ENCODE measurements around the gene ARID1A. TPM values are rescaled to one million over a fixed set of nuclear protein-coding genes. Genes with fewer than 3 reads are reported as not detected.

The ARID1A gene
- total RNA-seq, 2 experiments from 2014 or later: 122 to 123 TPM

GRCh38 chr1:26729633-26730032 lies 33.8 kb downstream of the ARID1A start:
- ChIA-PET POLR2A (interaction anchor here (0.6 to 3.0 kb wide), 2 partner anchors 32 to 480 kb away, joined by 4 to 11 read pairs; no protein-coding TSS in a partner anchor), CTCF (interaction anchor here (1.5 to 3.5 kb wide), 4 partner anchors 31 to 128 kb away, joined by 4 to 20 read pairs (median 8); partner anchors contain the start of gene PIGV)
- H3K27ac Mint-ChIP-seq: no peak overlapping the region
- no peak overlapping the region for H3K4me3 Mint-ChIP-seq
- peaks cover 60% of the 10 kb centered on the region for H3K36me3 Mint-ChIP-seq (ENCODE audit: low read depth)
- DNase-seq (no peak), ATAC-seq (no peak)
- H3K27me3 Mint-ChIP-seq (ENCODE audit: low read depth): no peaks in the 10 kb centered on the region
- H3K4me1 Mint-ChIP-seq (ENCODE audit: low read depth): peaks cover 72% of the 10 kb centered on the region
- no peaks in the 10 kb centered on the region for H3K9me3 Mint-ChIP-seq (ENCODE audit: insufficient read depth)

- ATAC-seq: no peak
- H3K4me1 Mint-ChIP-seq (ENCODE audit: low read depth): peaks cover 68% of the 10 kb centered on the region
- no peak overlapping the region for H3K4me3 Mint-ChIP-seq
- no peak for DNase-seq
- peaks cover 64% of the 10 kb centered on the region for H3K36me3 Mint-ChIP-seq (ENCODE audit: low read depth)
- ChIA-PET POLR2A (interaction anchor here (0.6 kb wide), 1 partner anchor 13 kb away, joined by 3 read pairs; no protein-coding TSS in a partner anchor), CTCF (interaction anchor here (1.2 to 1.3 kb wide), 2 partner anchors 17 to 58 kb away, joined by 3 to 7 read pairs; no protein-coding TSS in a partner anchor)
- H3K27me3 Mint-ChIP-seq (ENCODE audit: low read depth): no peaks in the 10 kb centered on the region
- no peaks in the 10 kb centered on the region for H3K9me3 Mint-ChIP-seq (ENCODE audit: insufficient read depth)
- H3K27ac Mint-ChIP-seq: peak overlapping the region; percentile 31
Measured at GRCh38 chr1:26730695-26731094, 34.9 kb downstream of the ARID1A start.

GRCh38 chr1:26731233-26731902 lies 35.6 kb downstream of the ARID1A start:
- no peaks in the 10 kb centered on the region for H3K9me3 Mint-ChIP-seq (ENCODE audit: insufficient read depth)
- H3K27ac Mint-ChIP-seq: peak overlapping the region; percentile 31
- H3K36me3 Mint-ChIP-seq (ENCODE audit: low read depth): peaks cover 63% of the 10 kb centered on the region
- H3K4me3 Mint-ChIP-seq: no peak overlapping the region
- POLR2A ChIA-PET: interaction anchor here (0.6 to 1.8 kb wide), 2 partner anchors 13 to 29 kb away, joined by 3 to 6 read pairs; no protein-coding TSS in a partner anchor
- no peak for ATAC-seq
- peaks cover 64% of the 10 kb centered on the region for H3K4me1 Mint-ChIP-seq (ENCODE audit: low read depth)
- CTCF ChIA-PET: interaction anchor here (1.2 to 1.4 kb wide), 3 partner anchors 13 to 57 kb away, joined by 3 to 7 read pairs (median 3); no protein-coding TSS in a partner anchor
- H3K27me3 Mint-ChIP-seq (ENCODE audit: low read depth): no peaks in the 10 kb centered on the region
- DNase-seq: no peak

DNA sequence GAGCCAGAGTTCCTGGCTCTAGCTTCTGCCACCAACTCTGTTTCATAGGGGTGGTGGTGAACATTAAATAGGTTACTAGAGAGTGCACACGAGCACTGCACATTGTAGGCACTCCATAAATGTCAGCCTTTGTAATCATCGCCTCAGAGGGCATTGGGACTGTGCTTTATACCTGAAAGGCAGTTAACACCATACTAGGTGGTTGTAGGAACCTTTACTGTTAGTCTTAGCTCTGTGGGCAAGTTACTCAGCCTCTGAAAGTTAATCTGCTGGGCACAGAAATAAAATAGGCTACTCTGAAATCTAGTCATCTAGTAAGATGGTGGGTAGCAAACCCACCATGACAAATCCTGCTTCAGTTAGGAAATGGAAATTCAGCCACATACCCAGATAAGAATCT lies 37.6 kb downstream of the ARID1A start:
- Mint-ChIP-seq H3K9me3 (ENCODE audit: insufficient read depth) (no peaks in the 10 kb centered on the region), H3K36me3 (ENCODE audit: low read depth) (peaks cover 62% of the 10 kb centered on the region)
- ATAC-seq: no peak

DNA sequence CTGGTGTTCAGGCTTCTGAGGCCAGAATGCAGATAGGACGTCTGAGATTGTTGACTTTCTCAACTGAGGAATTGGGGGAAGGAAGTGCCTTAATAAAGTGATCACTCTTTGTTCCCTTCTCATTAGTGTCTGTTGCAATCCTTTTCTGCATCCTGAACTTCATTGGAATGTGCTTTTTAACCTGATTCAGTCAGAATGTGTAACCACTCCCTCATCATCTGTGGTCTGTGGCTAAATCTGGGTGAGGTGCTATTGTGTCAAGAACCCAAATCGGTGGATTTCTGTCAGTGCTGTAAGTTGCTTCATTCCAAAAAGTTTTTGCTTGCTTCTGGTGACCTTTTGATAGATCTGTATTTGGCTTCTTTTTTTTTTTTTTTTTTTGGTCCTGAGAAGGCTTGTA lies 38.2 kb downstream of the ARID1A start:
- H3K27me3 Mint-ChIP-seq (ENCODE audit: low read depth): no peaks in the 10 kb centered on the region
- H3K9me3 Mint-ChIP-seq (ENCODE audit: insufficient read depth): no peaks in the 10 kb centered on the region
- peaks cover 62% of the 10 kb centered on the region for H3K36me3 Mint-ChIP-seq (ENCODE audit: low read depth)
- peak; percentile 62 for ATAC-seq
- H3K27ac Mint-ChIP-seq: peak overlapping the region; percentile 71
- ChIA-PET CTCF (interaction anchor here (1.1 to 1.2 kb wide), 2 partner anchors 12 to 56 kb away, joined by 3 read pairs; no protein-coding TSS in a partner anchor), POLR2A (no interaction called here)
- peak; percentile 54 for DNase-seq
- H3K4me3 Mint-ChIP-seq: no peak overlapping the region
- H3K4me1 Mint-ChIP-seq (ENCODE audit: low read depth): peaks cover 60% of the 10 kb centered on the region

More for the DNA sequence above, 37.6 kb downstream of the ARID1A start:
- ChIA-PET CTCF (interaction anchor here (1.1 to 1.2 kb wide), 3 partner anchors 9 to 57 kb away, joined by 3 read pairs; no protein-coding TSS in a partner anchor), POLR2A (interaction anchor here (1.8 kb wide), 1 partner anchor 31 kb away, joined by 6 read pairs; no protein-coding TSS in a partner anchor)
- no peak for DNase-seq
- Mint-ChIP-seq H3K4me1 (ENCODE audit: low read depth) (peaks cover 58% of the 10 kb centered on the region), H3K27me3 (ENCODE audit: low read depth) (no peaks in the 10 kb centered on the region), H3K4me3 (no peak overlapping the region), H3K27ac (no peak overlapping the region)

GRCh38 chr1:26734501-26735058 lies 38.8 kb downstream of the ARID1A start:
- H3K36me3 Mint-ChIP-seq (ENCODE audit: low read depth): peaks cover 66% of the 10 kb centered on the region

GRCh38 chr1:26739329-26739914 lies 43.6 kb downstream of the ARID1A start:
- no peaks in the 10 kb centered on the region for H3K27me3 Mint-ChIP-seq (ENCODE audit: low read depth)
- ATAC-seq: peak; percentile 7
- no peaks in the 10 kb centered on the region for H3K9me3 Mint-ChIP-seq (ENCODE audit: insufficient read depth)
- ChIA-PET CTCF (interaction anchor here (1.7 to 1.8 kb wide), 2 partner anchors 12 to 50 kb away, joined by 4 to 8 read pairs; no protein-coding TSS in a partner anchor), POLR2A (interaction anchor here (0.7 to 1.0 kb wide), 2 partner anchors 37 to 43 kb away, joined by 3 to 4 read pairs; no protein-coding TSS in a partner anchor)
- peaks cover 74% of the 10 kb centered on the region for H3K4me1 Mint-ChIP-seq (ENCODE audit: low read depth)
- peak overlapping the region; percentile 87 for H3K27ac Mint-ChIP-seq
- peaks cover 60% of the 10 kb centered on the region for H3K36me3 Mint-ChIP-seq (ENCODE audit: low read depth)
- H3K4me3 Mint-ChIP-seq: peak overlapping the region; percentile 24
- DNase-seq: no peak

More at GRCh38 chr1:26734501-26735058, 38.8 kb downstream of the ARID1A start:
- no peak for DNase-seq
- peaks cover 66% of the 10 kb centered on the region for H3K4me1 Mint-ChIP-seq (ENCODE audit: low read depth)
- ATAC-seq: no peak
- no peaks in the 10 kb centered on the region for H3K9me3 Mint-ChIP-seq (ENCODE audit: insufficient read depth)
- no peak overlapping the region for H3K27ac Mint-ChIP-seq
- H3K27me3 Mint-ChIP-seq (ENCODE audit: low read depth): no peaks in the 10 kb centered on the region
- POLR2A ChIA-PET: no interaction called here
- H3K4me3 Mint-ChIP-seq: no peak overlapping the region
- CTCF ChIA-PET: interaction anchor here (1.2 kb wide), 1 partner anchor 55 kb away, joined by 3 read pairs; no protein-coding TSS in a partner anchor

DNA sequence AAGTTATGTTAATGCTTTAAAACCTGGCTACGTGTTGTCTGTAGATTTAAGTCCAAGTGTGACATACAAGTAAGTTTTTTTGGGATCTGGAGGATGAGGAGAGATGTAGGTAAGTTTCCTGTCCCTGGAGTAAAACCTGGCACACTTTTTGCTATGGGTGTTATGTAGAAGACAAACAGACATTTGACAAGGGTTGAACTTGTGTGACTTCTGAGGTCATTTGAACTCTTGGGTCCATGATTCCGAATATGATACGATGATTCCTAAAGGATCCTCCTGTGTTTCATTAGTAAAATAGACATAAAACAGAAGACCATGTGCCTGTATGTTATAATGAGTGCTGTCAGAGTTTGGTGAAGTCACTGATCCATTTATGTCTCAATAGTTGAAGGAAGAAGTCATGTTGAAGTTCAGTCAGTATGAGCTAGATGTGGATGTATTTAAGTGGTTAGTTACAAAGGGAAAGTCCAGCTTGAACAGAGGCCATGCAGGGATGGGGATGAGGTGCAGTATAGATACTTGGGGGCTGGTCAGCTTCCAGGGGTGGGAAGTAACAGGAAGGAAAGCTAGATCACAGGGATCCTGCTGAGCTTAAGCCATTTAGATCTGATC lies 44.3 kb downstream of the ARID1A start:
- Mint-ChIP-seq H3K27me3 (ENCODE audit: low read depth) (no peaks in the 10 kb centered on the region), H3K4me3 (no peak overlapping the region), H3K9me3 (ENCODE audit: insufficient read depth) (no peaks in the 10 kb centered on the region), H3K36me3 (ENCODE audit: low read depth) (peaks cover 63% of the 10 kb centered on the region), H3K27ac (peak overlapping the region; percentile 47), H3K4me1 (ENCODE audit: low read depth) (peaks cover 77% of the 10 kb centered on the region)
- DNase-seq (no peak), ATAC-seq (no peak)
- ChIA-PET POLR2A (no interaction called here), CTCF (interaction anchor here (1.7 to 1.8 kb wide), 2 partner anchors 12 to 49 kb away, joined by 4 to 8 read pairs; no protein-coding TSS in a partner anchor)

DNA sequence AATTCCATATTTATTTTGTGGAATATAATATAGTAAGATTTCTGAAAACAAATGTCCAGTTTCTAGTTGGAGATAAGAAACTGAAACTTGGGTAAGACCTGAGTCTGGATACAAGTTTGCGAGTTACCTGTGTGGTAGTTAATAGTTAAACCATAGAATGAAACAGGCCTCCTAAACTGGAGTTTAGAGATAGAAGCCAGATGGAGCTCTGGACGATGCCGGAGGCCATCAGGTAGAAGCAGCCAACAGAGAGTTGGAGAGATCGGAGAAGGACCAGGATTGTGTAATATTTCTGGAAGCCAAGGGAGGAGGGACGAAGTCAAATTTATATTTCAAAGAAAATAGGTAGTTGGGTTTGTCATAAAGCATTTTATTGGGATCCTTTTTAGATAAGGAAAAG lies 45.1 kb downstream of the ARID1A start:
- DNase-seq (no peak), ATAC-seq (no peak)
- Mint-ChIP-seq H3K36me3 (ENCODE audit: low read depth) (peaks cover 65% of the 10 kb centered on the region), H3K27ac (peak overlapping the region; percentile 21), H3K4me3 (no peak overlapping the region), H3K4me1 (ENCODE audit: low read depth) (peaks cover 79% of the 10 kb centered on the region), H3K9me3 (ENCODE audit: insufficient read depth) (no peaks in the 10 kb centered on the region), H3K27me3 (ENCODE audit: low read depth) (no peaks in the 10 kb centered on the region)
- ChIA-PET CTCF (no interaction called here), POLR2A (interaction anchor here (1.5 to 7.4 kb wide), 3 partner anchors 12 to 46 kb away, joined by 4 to 57 read pairs (median 53); partner anchors contain the start of genes ARID1A and PIGV)

GRCh38 chr1:26743426-26744059 lies 47.7 kb downstream of the ARID1A start:
- no peak for DNase-seq
- Mint-ChIP-seq H3K27me3 (ENCODE audit: low read depth) (no peaks in the 10 kb centered on the region), H3K4me3 (peak overlapping the region; percentile 71), H3K4me1 (ENCODE audit: low read depth) (peaks cover 88% of the 10 kb centered on the region), H3K9me3 (ENCODE audit: insufficient read depth) (no peaks in the 10 kb centered on the region), H3K27ac (peak overlapping the region; percentile 97), H3K36me3 (ENCODE audit: low read depth) (peaks cover 82% of the 10 kb centered on the region)
- no peak for ATAC-seq
- POLR2A ChIA-PET: interaction anchor here (0.8 to 7.4 kb wide), 10 partner anchors 20 to 52 kb away, joined by 3 to 57 read pairs (median 4); partner anchors contain the start of genes ARID1A and PIGV
- CTCF ChIA-PET: interaction anchor here (0.8 to 6.8 kb wide), 17 partner anchors 10 to 244 kb away, joined by 3 to 44 read pairs (median 4); no protein-coding TSS in a partner anchor

Data from activated CD8-positive, alpha-beta T cell treated with anti-CD3 and anti-CD28 coated beads, Interleukin-2, amount 10 ng/mL, durations not matched to agents 7 days and 5 days (primary cell).